AML-193 (cell line): ENCODE results near the gene MPP2.
A peak's percentile ranks its signal among the peaks of the same experiment; 100 is the strongest.
"Not testable (repeated sequence)": the region's sequence is repeated elsewhere in the genome, so short reads cannot be mapped to it uniquely, and the experiment has no call there.

Experiments used
- DNase-seq, 2 experiments: peaks; one replicate each; lab custom pipeline; 2025; lab: John Stamatoyannopoulos, UW

The MPP2 gene, protein sequence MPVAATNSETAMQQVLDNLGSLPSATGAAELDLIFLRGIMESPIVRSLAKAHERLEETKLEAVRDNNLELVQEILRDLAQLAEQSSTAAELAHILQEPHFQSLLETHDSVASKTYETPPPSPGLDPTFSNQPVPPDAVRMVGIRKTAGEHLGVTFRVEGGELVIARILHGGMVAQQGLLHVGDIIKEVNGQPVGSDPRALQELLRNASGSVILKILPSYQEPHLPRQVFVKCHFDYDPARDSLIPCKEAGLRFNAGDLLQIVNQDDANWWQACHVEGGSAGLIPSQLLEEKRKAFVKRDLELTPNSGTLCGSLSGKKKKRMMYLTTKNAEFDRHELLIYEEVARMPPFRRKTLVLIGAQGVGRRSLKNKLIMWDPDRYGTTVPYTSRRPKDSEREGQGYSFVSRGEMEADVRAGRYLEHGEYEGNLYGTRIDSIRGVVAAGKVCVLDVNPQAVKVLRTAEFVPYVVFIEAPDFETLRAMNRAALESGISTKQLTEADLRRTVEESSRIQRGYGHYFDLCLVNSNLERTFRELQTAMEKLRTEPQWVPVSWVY

DNA sequence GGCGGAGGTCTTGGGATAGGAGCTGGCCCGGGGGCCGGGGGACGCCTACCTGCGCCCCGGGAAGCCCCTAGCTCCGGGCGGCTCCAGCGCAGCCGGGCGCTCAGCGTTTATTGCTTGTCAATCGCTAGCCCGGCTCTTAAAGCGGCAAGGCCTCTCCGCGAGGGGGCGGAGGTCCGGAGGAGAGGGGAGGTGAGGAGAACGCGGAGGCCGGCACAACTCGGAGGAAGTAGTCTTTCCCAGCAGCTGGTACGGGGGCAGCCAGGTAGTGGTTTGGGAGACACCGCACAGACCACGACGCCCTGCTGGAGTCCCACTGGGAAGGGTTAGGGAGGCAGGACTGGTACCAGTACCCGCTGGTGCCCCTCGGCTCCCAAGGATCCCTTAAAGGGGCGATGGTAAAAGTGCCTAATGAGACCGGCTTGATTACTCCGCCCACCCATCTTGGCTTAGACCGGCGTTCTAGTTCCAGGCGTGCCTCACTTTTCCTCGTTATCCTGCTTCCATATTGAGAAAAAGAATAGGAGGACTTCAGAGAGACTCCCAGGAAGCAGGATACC lies at the start of gene MPP2:
TSS of gene MPP2 (minus strand) at position 112 of the 557 bp plus-strand sequence. CDS start 3,076 bp downstream, outside the sequence.
- peak; percentile 60 to 66 for DNase-seq

- no peak for DNase-seq
Observed at GRCh38 chr17:43956222-43956621, 48.9 kb upstream of the MPP2 start.

GRCh38 chr17:43953746-43954145 lies 46.4 kb upstream of the MPP2 start, which contains the start of gene PYY:
Gene PYY (minus strand): TSS chr17:43953940. CDS start chr17:43953483, 457 bp downstream.
- DNase-seq: no peak

DNA sequence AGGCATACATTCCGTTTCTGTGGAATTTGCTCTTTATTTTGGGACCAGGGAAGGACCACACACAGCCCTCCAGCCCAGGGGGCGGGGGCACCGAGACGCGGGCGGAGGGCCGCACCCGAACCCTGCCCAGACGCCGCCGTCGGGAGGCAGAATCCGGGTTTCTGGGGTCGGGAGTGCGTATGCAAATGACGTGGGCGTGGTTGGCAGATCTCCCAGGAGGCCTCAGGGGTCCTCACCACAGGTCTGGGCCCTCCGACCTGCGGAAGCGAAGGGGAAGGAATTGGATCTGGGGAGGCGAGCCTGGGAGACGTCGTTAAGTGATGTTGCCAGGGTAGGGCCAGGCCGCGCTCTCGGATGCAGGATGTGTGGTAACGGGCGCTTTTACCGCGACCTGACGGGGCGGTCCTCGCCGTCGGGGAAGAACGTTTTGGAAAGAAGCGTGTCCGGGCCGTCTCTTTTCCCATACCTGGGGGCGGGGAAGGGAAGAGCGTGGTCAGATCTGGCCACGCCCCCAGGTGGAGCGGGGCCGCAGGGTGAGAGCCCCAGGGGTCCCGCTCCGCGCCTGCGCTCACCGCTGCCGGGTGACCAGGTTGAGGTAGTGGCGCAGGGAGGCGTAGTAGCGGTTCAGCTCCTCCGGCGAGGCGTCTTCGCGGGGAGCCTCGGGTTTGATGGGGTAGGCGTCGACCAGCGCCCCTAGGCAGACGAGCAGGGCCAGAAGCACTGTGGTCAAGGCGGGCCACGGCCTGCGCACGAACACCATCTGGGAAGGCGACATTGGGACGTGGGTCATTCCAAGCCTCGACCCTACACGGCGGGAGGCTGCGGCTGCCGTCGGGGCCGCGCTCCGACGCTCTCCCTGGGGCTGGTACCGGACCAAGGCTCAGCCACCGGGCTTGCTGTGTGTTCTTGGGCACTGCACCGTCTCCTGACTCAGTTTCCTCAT lies 45.7 kb upstream of the MPP2 start:
- DNase-seq: no peak

DNA sequence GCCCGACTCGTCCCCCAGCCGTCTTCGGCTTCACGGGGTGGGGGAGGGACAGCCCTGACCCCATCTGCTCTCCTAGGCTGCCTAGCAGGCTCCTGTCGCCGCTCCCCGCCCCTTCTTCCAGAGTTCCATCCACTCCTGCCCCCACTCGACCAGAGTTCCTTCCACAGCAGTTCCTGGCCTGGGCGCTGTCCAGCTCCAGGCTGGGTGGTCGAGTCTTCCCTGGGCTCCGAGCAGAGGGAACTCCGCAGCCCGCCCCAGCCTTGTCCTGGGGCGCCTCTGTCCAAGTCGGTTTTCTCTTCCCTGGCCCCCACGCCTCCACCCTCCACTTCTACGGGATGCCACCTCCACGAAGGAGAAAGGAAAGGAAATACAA lies 45.0 kb upstream of the MPP2 start:
- no peak for DNase-seq

- DNase-seq: no peak
Observed at GRCh38 chr17:43951750-43952149, 44.4 kb upstream of the MPP2 start.

DNA sequence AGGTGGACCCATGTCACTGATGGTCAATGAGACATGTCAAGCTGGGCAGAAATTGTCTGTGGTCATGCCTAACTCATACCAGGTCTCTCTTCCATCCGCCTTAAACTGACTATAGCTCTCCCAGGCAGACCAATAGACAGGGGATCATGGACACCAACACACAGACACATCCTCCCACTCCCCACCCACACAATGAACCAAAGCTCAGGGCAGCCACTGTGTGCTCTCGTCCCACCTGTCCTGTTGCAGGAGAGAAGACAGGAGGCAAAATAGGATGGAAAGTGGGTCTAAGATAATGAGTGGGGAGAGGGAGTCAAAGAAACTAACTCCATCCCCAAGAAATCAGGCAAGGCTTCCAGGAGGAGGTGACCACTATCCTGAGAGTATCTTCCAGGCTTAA lies 43.2 kb upstream of the MPP2 start:
- DNase-seq: no peak

DNA sequence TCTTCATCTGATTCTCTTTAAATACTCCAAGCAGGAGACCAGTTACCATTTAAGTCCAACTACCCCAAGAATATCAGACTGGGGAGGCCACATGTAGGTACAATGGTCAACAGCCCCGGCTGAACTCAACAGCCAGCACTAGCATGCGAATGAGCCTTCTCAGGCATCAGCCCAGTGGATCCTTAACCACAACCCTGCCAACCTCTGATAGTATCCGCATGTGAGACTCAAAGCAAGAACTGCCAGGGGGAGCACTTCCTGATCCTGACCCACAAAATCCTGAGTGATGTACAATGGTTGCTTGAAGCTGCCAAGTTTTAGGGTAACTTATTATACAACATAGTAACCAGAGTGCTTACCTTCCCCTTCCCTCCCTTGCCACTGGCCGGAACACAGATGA lies 42.4 kb upstream of the MPP2 start:
- DNase-seq: no peak

DNA sequence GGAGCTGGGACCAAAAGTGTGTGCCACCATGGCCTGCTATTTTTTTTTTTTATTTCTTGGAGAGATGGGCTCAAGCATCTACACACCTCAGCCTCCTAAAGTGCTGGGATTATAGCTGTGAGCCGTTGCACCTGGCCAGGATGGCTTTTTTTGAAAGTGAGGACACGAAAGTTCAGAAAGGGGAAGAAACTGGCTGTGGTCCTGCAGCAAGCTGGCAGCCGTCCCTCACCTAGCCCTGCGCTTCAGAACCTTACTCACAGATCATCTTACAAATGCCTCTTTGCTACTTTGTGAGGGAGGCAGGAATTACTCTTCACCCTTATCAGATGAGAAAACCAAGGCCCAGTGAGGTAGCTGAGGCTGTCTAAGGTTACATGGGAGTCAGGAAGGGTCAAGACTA lies 39.4 kb upstream of the MPP2 start:
- no peak for DNase-seq

DNA sequence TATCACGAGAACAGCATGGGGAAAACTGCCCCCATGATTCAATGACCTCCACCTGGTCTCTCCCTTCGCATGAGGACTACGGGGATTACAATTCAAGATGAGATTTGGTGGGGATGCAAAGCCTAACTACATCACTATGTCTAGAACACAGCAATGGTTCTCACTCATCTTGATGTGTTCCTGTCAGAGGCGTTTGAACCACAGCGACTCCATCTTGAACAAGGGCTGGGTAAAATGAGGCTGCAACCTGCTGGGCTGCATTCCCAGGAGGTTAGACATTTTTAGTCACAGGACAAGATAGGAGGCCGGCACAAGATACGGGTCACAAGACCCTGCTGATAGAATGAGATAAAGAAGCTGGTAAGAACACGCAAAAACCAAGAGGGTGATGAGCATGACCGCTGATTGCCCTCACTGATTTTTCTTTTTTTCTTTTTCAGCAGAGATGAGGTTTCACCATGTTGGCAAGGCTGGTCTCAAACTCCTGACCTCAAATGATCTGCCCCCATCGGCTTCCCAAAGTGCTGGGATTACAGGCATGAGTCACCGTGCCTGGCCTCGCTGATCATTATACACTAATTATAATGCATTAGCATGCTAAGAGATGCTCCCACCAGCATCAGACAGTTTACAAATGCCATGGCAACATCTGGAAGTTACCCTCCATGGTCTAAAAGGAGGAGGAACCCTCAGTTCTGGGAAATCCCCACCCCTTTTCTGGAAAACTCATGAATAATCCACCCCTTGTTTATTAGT lies 37.9 kb upstream of the MPP2 start:
- no peak for DNase-seq

- DNase-seq: no peak
Observed at GRCh38 chr17:43942051-43942685, 34.8 kb upstream of the MPP2 start, which contains the start of gene PPY. Gene PPY (minus strand): TSS chr17:43942476. CDS start chr17:43941654, 822 bp downstream.

- peak in 1 of 2 experiments; percentile 8 for DNase-seq
Observed at GRCh38 chr17:43940630-43941029, 33.3 kb upstream of the MPP2 start.

- no peak for DNase-seq
Observed at GRCh38 chr17:43939886-43940285, 32.5 kb upstream of the MPP2 start.

- DNase-seq: not testable (repeated sequence)
Observed at GRCh38 chr17:43939452-43939851, 32.1 kb upstream of the MPP2 start.

DNA sequence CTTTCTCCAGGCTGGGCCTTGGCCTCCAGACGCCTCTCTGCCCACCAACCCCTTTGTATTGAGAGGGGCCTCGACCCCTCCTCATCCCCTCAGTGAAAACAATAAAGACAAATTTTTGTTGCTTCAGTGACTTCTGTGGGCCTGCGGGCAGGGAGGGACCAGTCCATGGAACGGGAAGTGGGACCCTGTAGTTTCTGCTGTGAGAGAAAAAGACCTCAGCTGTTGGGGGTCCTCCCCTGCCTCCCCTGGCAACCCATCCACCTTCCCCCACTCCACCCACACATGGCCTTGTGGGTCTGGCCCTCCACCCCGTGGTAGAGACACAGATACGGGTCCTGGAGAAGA lies 31.5 kb upstream of the MPP2 start:
- no peak for DNase-seq

DNA sequence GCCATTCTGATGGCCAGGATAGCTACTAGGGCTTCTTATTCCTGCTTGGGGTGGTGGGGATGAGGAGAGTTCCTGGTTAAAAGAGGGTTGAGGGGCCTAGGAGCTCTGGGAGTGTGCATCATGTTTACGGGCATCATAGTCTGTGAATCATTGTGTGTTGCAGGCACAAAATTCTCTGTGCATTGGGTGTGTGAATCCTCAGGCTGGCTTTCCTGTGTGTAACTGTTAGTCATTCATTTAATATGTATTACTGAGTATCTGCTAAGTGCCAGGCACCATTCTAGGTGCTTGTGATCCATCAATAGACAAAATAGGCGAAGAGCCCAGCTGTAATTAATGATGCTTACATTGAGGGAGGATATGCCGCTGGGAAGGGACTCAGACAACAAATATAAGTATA lies 29.1 kb upstream of the MPP2 start:
- no peak for DNase-seq

DNA sequence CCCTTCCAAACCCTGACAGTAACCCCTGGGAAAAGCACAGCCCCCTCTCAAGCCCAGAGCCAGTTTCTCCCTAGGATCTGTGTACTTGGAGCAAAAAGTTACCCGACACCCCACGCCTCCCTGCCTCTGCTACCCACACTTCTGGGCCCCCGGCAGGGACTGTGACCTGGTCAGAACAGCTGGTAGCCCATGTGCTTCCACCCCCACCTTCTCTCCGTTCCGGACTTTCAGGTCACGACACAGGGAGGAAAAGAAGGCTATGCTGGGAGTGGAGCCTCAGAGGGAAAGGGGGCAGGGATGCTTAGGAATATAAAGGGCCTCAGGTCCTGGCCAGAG lies 28.6 kb upstream of the MPP2 start:
- DNase-seq: no peak

DNA sequence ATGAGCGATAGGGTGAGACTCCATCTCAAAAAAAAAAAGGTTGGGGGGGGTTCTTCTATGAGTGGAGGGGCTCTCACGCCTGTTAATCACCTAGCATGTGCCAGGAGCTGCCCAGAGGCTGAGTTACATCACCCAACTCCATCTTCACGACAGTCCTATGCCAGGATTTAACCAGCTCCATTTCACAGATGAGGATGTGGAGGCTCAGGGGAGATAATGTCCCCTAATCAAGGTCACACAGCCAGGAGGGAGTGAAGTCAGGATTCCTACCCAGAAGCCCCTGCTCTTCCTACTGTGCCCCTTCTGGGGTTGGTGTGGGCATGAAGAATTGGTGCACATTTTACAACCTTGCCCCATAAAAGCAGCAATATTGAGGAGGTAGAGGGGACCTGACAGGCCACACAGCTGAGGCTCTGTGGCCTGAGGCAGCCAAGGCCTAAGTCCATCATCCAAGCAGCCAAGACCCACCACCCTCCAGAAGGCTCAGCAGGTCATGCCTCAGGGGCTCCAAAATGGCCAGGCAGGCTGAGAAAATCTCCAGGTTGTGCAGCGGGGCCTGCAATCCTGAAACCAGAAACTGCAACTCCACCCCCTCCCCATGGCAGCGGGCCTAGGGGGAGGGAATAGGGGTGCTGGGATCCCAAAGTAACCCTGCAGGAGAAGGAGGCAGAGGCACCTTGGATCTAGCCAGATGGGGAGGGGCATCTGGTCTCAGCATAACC lies 28.0 kb upstream of the MPP2 start:
- DNase-seq: no peak

- DNase-seq: no peak
Observed at GRCh38 chr17:43932923-43933322, 25.6 kb upstream of the MPP2 start.

DNA sequence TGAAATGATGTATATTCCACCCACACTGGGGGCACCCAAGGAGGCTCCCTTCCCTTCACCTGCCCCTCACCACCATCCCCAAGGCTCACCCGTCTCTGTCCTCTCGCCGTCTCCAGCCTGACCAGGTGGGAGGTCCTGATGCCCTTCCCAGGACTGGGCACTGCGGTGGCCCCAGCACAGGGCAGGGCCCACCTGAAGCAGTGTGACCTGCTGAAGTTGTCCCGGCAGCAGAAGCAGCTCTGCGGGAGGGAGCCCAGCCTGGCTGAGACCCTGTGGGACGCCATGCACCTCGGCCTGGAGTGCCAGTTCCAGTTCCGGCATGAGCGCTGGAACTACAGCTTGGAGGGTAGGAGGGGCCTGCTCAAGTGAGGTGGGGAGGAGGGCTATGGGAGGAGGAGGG lies 25.0 kb upstream of the MPP2 start:
- DNase-seq: no peak
